ENCODE data around the gene SNX18. TPM values are rescaled to one million over a fixed set of nuclear protein-coding genes. Genes with fewer than 3 reads are reported as not detected.

Gene SNX18, protein sequence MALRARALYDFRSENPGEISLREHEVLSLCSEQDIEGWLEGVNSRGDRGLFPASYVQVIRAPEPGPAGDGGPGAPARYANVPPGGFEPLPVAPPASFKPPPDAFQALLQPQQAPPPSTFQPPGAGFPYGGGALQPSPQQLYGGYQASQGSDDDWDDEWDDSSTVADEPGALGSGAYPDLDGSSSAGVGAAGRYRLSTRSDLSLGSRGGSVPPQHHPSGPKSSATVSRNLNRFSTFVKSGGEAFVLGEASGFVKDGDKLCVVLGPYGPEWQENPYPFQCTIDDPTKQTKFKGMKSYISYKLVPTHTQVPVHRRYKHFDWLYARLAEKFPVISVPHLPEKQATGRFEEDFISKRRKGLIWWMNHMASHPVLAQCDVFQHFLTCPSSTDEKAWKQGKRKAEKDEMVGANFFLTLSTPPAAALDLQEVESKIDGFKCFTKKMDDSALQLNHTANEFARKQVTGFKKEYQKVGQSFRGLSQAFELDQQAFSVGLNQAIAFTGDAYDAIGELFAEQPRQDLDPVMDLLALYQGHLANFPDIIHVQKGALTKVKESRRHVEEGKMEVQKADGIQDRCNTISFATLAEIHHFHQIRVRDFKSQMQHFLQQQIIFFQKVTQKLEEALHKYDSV
- 4.2 to 7.2 TPM (median 6.3 TPM) in 5 replicates for total RNA-seq (2022; extraction: Qiagen RNA extraction)

GRCh38 chr5:54517512-54518145, at the start of gene SNX18:
Gene SNX18, plus strand, starts transcription at chr5:54517759. Its CDS starts 194 bp downstream, at chr5:54517953.

Other genes with a start within 250 kb of the SNX18 start
- 3.7 to 5.5 TPM (median 4.2 TPM) in 5 replicates for gene ARL15, start 207.2 kb upstream of the SNX18 start, total RNA-seq (2022; extraction: Qiagen RNA extraction)
- gene HSPB3, start 62.1 kb upstream of the SNX18 start, total RNA-seq (2022; extraction: Qiagen RNA extraction) = not detected in 5 replicates

Measured in A549 treated with Mapracorat at 1 μM for 4 hours (cell line).